GM13977 (cell line): ENCODE results near the gene PLAAT3.
A peak's percentile ranks its signal among the peaks of the same experiment; 100 is the strongest.

Experiments used
- DNase-seq: peaks from one replicate; pipeline ENCODE4 v3.0.0; 2012; ENCODE audit warnings: low spot score
- CTCF ChIP-seq: IDR thresholded peaks from 2 replicates; pipeline ENCODE4 v1.5.1; 2012; ENCODE audit warnings: mild to moderate bottlenecking, control low read depth; ENCODE audit not compliant: insufficient read depth; ENCODE audit errors: extremely low read depth, missing control alignments
- in situ Hi-C: fragments of 300-500 bp; cut with MboI; formaldehyde crosslinking; loops from one replicate; pipeline ENCODE4 v1.12.0; 2022; ENCODE audit warnings: low sequenced_read_pairs, low pct_unique_long_range_greater_than_20kb, mixed read lengths, inconsistent platforms; ENCODE audit not compliant: unreplicated experiment

PLAAT3 gene

GRCh38 chr11:63567044-63567840, 47.0 kb downstream of the PLAAT3 start:
- DNase-seq: peak; percentile 62
- in situ Hi-C loops: no loop called here
- TF ChIP-seq CTCF: no peak

GRCh38 chr11:63564784-63565350, 49.4 kb downstream of the PLAAT3 start:
- TF ChIP-seq CTCF: no peak
- in situ Hi-C loops: no loop called here
- DNase-seq: no peak

- no peak for TF ChIP-seq CTCF
- in situ Hi-C loops: no loop called here
- peak; percentile 74 for DNase-seq
Measured at GRCh38 chr11:63564056-63564774, 50.0 kb downstream of the PLAAT3 start.

GRCh38 chr11:63563201-63564055, 50.8 kb downstream of the PLAAT3 start, which contains the start of gene PLAAT2:
Gene PLAAT2 (minus strand): TSS chr11:63563379. CDS start chr11:63563324, 55 bp downstream.
- no peak for TF ChIP-seq CTCF
- in situ Hi-C loops: no loop called here
- no peak for DNase-seq

GRCh38 chr11:63560506-63561180, 53.6 kb downstream of the PLAAT3 start:
- no peak for DNase-seq
- TF ChIP-seq CTCF: no peak
- in situ Hi-C loops: no loop called here
